Raji (cell line): ENCODE results near the gene RCAN2.

Experiments used
- POLR2A ChIP-seq: IDR thresholded peaks from 2 replicates; pipeline ENCODE4 v1.6.1; 2011; ENCODE audit warnings: low read depth, low read length, control low read depth; ENCODE audit not compliant: insufficient read depth

RCAN2 gene

DNA sequence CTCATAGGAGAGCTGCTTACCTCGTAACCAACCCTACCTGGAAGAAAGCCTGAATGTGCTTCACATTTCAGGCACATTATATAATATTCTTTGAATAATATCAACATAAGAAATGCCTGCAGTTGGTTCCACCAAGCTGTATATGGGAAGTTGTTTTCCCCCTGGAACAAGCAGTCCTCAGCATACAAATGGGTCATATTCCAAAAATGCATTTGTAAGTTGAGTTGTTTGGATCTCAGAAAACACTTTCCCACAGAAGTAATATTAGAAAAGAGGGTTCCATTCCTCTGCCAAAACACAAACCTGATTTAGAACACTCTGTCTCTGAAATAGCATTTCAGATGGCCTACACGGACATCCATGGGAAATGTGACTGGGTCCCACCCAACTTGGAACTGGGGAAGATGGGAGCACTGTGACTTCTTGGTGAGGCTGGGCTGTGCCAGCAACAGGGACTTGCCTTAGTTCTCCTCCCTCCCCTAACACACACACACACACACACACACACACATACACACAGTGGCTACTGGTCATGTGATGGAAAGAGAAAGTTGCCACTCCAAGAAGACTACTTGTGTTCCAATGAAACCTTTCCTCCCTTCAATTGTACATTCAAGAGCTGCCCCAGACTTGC lies 11.4 kb upstream of the RCAN2 start:
- TF ChIP-seq POLR2A: no peak

DNA sequence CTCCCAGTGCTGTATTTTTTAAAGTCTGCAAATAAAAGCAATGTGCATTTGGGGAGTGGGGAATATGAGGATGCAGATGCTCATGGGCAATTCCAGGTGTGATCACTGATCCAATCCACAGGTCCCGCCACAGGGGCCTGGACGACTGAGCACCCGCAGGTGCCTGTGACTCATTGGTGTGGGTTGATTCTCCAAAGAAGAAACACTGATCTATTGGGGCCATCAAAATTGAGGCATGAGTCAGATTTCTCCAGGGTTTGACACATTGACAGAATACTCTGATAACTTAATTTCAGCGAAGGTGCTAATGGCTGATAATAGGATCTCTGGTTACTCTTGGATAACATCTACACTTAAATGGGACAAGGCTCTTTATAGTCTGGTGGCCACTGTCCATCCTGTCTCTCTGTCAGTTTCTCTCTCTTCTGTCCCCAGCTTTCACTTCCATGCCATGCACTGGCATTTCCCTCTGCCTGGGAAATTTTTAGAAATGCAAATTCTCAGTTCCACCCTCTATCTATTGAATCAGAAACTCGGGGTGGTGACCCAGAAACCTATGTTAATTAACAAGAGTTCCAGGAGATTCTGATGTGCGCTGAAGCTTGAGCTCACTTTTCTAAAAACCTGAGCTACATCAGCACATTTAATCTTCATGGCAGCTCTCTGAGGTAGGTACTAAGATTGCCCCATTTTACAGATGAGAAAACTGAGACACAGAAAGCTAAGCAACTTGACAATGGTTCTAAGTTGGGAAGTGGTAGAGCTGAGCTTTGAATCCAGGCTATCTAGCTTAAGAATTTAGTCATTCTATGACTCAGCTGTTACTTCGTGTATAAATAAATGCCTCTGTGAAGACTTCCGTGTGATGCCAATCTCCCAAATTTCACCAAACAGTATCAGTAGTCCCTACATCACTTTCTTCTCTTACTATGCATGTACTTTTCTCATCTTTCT lies 10.2 kb upstream of the RCAN2 start:
- no peak for TF ChIP-seq POLR2A

DNA sequence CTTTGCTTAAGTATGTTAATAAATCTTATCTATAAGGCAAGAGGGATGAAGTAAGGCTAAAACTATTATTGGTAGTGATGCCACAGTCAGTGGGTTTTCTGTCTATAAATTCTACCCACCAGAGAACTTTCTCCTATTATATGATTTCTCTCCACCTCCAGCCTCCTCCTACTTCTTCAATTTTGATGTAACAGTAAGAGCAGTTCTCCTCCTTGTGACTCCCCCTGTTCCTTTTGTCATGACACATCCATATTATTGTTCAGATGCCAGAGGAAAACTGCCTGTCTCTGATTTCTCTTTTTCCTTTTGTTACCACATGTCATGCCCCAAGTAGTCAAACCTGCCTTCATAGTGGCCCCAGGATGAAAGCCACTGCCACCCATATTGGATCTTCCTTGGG lies 9.1 kb upstream of the RCAN2 start:
- TF ChIP-seq POLR2A: no peak

DNA sequence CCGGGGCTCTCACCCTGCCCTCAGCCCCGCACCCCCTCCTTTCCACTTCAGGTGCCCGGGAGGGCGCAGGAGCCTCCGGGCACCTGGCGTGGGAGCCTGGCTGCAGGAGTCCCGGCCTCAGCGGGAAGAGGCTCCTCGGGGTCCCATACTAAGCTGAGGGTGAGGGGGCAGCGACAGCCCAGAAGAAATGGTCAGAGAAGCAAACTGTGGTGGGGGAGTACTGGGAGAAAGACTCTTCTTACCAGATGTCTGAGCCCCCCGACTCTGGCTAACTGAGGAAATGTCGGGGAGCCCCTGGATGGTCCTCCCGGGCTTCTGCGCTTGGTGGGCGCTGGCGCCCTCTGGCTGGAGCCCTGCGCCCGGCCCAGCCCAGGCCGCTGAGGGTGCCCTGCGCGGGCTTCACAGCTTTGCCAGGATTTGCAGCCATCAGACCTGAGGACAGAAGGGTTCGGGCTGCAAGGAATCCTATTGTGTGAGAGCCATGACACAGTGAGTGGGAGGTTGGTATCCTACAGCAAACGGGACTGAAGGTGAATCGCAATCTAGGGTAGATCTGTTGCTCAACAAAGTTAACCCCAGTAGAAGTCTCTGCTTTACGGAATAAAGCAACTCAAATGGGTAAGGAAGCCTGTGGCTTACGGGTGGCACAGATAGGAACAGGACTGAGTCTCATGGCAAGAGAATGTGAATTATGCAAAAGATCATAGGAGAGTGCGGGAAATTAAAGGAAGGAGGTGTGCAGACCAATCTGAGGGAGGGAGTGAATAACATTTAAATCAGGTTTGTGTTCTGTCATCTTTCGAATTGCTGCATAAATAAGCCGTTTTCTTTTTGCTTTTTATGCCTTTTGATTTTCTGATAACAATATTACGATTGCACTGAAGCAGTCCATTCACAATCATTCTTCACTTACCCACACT lies 639 bp upstream of the RCAN2 start:
- no peak for TF ChIP-seq POLR2A

DNA sequence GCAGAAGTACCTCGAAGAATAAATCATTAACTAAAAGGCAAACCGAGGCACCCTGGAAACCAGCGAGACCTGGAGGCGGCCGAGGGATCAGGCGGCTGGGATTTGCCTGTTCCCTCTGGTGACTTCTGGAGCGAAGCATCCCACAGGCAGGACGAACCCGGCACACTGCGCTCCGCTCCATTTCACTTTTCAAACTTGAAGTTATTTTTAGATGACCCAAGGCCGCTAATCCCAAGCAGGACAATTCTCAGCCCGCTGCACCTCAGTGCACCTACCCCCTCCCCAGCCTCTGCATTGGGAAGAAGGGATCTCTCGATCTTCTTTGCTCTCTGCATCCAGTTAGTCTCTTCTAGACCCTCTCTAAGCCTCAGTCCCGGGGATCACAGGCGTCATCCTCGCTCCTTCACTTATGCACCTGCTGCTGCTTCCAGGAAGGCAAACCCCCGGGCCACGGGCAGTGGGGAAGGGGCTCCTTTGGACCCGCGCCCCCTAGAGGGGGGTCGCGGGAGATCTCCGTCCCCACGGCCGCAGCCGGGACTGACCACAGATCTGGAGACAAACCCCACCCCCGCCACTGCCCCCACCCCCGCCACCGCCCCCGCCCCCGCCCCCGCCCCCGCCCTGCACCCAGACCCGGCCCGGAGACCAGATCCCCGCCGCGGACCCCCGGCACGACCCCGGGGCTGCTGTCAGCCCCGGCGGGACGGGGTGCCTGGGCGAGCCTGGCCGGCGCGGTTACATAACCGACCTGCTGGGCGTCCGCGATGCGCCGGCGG lies 636 bp downstream of the RCAN2 start:
- no peak for TF ChIP-seq POLR2A

DNA sequence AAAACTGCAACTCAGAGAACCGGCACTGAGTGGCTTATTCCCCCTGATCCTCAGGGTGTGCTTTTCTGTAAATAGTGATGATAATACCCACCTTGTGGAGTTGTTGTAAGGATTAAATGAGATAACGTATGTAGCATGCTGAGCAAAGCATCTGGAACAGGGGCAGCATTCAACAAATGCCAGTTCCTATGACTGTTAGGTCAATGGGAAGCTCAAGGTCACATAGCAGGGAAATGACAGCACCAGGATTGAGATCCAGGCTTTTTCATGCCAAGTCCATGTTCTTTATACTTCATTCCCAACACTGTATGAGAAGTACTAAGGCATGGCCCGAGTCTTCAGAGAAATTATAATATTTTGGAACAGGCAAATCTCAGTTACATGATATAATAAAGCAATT lies 5.1 kb downstream of the RCAN2 start:
- no peak for TF ChIP-seq POLR2A

DNA sequence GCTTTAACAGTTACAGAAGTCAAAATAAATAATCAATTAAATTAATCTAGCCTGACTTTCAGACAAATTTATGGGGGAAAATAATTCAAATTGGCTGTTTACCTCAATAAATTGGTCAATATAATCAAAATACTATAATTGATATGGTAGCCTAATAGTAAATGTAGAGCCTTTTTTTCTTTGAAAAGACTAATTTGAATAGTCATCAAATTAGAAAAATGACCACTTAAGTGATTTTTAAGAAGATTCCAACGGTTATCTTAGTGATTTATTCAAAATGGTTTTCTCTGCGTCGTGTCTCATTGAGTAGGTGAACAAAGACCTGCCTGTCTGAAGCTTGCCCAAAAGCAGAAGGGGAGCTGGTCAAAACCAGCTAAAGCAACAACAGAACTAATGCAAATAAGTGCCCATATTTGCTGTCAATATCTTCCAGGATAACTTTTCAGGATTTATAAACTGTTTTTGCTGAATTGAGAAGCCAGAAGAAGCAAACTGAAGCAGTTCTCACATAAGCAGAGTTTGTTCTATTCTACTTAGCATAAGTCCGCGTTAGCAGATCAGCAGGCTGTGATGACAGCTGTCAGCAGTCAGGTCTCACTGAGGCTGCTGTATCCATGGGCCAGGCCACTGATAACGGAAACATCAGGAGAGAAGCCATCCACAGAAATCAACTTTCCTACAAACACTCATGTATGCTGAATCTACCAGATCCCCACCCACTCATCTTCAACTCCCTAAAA lies 7.0 kb downstream of the RCAN2 start:
- no peak for TF ChIP-seq POLR2A

DNA sequence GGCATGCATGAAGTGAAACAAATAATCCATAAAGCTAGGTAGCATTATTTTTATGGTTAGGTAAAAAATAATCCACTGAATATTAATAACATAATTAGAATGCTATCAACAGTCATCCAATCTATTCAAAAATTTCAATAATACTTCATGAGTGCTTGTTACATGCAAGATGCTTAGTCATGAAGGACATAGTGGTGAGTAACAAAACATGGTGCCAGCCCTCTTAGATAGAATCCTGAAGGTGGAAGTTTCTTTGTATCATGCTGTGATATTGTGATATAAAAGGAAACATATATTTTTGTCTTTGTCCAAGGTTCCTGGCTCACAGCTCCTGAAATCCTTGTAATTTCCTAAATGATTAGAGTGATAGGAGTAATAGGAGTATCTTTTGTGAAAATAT lies 14.9 kb downstream of the RCAN2 start:
- TF ChIP-seq POLR2A: no peak

DNA sequence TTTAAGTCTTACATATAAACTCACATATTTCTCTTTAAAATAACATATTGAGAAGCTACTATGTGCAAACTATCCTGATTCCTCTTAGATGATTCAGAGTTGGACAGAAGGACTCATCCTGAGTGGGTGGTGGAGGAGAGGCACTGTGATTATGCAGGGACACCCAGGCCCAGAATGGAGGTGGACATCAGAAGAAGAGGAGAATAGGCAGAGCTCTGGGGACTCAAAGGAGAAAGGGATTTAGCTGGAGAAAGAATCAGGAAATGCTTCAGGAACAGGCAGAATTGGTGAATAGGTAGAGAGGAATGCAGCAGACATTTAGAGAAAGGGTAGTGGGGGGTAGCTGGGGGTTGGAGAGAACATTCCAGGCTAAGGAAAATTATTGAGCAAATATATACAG lies 17.4 kb downstream of the RCAN2 start:
- TF ChIP-seq POLR2A: no peak

DNA sequence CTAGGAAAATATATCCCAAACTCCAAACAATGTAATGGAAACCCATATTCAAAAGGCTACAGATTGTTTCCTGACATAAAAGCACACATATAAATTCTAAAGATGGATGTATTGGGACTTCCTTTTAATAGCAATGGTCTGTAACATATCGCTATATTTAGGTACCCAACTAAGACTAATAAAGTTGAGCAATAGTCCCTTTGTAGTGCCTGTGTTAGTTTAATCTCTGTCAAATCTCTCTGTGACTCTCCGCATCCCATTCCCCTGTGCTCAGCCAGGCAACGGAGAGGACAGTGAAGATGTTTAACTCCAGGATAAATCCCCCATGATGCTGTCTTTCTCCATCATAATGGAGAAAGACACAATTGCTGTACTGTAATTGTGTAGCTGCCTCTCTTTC lies 19.0 kb downstream of the RCAN2 start:
- TF ChIP-seq POLR2A: no peak

DNA sequence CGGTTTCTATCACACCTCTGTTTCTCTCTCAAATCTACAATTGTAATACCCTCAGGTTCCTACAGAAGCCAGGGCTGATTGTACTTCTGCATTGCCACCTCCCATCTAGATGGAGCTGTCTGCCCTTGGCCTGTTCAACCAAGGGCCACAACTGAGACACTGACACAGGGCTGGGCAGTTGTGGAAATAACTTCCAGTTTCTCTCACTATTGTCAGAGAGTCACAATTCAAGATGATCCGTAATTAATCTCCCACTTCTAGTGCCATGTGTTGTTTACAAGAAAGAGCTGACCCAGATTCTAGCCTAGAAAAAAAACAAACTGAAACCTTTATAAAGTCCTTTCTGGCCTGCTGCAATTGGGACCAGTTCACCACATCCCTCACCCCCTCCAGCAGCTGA lies 22.2 kb downstream of the RCAN2 start:
- TF ChIP-seq POLR2A: no peak

DNA sequence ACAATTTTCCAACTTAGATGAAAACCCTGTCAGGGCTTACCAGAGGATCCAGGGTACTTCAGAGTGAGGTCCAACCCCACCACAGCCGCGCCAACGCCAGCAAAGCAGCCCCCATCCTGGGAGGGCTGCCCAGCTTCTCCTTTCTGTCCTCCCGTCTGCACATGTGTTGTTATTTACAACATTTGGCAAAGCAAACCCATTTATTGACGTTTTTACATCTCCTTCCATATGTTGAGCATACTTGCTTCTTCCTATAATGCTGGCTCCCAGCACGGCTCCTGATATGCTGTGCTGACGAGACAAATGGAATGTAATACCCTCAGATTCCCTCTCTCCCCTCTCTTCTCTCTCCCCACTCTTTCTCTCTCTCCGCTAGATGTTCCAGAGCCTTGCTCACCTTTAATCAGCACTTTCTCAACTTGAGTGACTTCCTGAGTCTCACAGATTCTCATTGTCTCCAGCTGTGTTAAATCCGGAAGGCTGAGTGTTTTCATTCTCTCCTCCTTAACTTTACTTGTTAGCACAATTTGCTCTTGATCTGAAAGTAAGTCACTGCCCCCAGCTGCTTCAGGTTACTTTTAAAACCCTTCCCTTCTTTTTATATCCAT lies 22.7 kb downstream of the RCAN2 start:
- TF ChIP-seq POLR2A: no peak

DNA sequence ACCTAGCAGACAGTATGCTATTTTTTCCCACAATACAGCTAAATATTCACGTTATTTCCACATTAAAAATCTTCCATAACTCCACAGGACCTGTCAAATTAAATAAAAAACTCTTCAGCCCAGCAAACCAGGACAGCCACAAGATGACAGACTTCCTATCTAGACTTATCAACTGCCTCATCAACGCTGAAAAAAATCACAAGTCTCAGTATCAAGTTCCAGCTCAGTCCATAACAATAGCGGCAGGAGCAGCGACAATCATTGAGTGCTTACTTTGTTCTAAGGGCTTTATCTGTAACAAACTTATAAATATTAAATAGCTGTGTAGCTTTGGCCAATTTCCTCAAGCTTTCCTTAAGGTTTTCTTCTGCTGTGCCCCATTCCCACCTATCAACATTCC lies 24.7 kb downstream of the RCAN2 start:
- no peak for TF ChIP-seq POLR2A
